Esophagus muscularis mucosa (tissue), 4 donors: Measurements from ENCODE around the gene ITPR1. TPM values are rescaled to one million over a fixed set of nuclear protein-coding genes. Genes with fewer than 3 reads are reported as not detected.

Experiments used
- DNase-seq: peaks from one replicate; pipeline ENCODE4 v3.0.0-alpha.2; 2017; ENCODE audit errors: extremely low spot score
- H3K27ac ChIP-seq, 4 donors: fragments of 200-600 bp; sonication (generic); replicated peaks in 1 of 4; 1 replicate in 3 of 4; 2 replicates in 1 of 4; pipeline ENCODE4 v1.5.1; 2016 to 2019; ENCODE audit warnings: mild to moderate bottlenecking in 1 of 4
- H3K27me3 ChIP-seq, 4 donors: fragments of 200-600 bp; sonication (generic); one replicate each; pipeline versions ENCODE4 v1.5.1 to v1.6.0; 2016 to 2019
- H3K36me3 ChIP-seq, 4 donors: fragments of 200-600 bp; sonication (generic); one replicate each; pipeline ENCODE4 v1.5.1; 2016 to 2019
- H3K4me1 ChIP-seq, 4 donors: fragments of 200-600 bp; sonication (generic); one replicate each; pipeline ENCODE4 v1.5.1; 2016 to 2019
- H3K4me3 ChIP-seq, 4 donors: fragments of 200-600 bp; sonication (generic); 1 replicate in 2 of 4; 2 replicates in 2 of 4; pipeline ENCODE4 v1.5.1; 2016 to 2019; ENCODE audit warnings: mild to moderate bottlenecking in 4 of 4, moderate library complexity in 1 of 4
- H3K9me3 ChIP-seq, 4 donors: fragments of 200-600 bp; sonication (generic); 1 replicate in 3 of 4; 2 replicates in 1 of 4; pipeline ENCODE4 v1.5.1; 2016 to 2019
- EP300 ChIP-seq: sonication (generic); formaldehyde crosslinking; IDR thresholded peaks from one replicate; pipeline ENCODE4 v1.6.1; 2017; ENCODE audit warnings: antibody characterized with exemption
- POLR2A ChIP-seq: fragments of 450-650 bp; IDR thresholded peaks from one replicate; pipeline ENCODE4 v1.6.1; 2017; ENCODE audit warnings: antibody characterized with exemption, moderate library complexity, mild to moderate bottlenecking, low read depth
- POLR2AphosphoS5 ChIP-seq, 2 donors: sonication (generic); formaldehyde crosslinking; IDR thresholded peaks; one replicate each; pipeline ENCODE4 v1.6.1; 2017; ENCODE audit warnings: antibody characterized with exemption in 2 of 2
- WGBS: methylation state at CpG from one replicate; pipeline ENCODE4 v1.1.5; 2018; 5-methylcytosine and 5-hydroxymethylcytosine counted together
- intact Hi-C: fragments of 100-400 bp; cut with DNase I; formaldehyde crosslinking; loops from one replicate; pipeline ENCODE4 v1.15.1; 2023
- total RNA-seq, 4 donors: library from RNA; depleted of rRNA; stranded (reverse); fragments of >200 nt; gene quantifications; one replicate each; pipeline versions ENCODE4 v1.1.0 to v1.2.1, GENCODE V29; 2016
- TF ChIP-seq, protein P1 (sequence below), 3 experiments: fragments of 200-600 bp in 2 of 3; fragments of 450-650 bp in 1 of 3; sonication (generic) in 2 of 3; IDR thresholded peaks; one replicate each; pipeline ENCODE4 v1.5.1; 2017 to 2019; ENCODE audit warnings: antibody characterized with exemption in 3 of 3, mild to moderate bottlenecking in 2 of 3, moderate library complexity in 1 of 3

The ITPR1 gene
- total RNA-seq, 4 donors from 2014 or later, result 204 to 271 (median 222) TPM

DNA sequence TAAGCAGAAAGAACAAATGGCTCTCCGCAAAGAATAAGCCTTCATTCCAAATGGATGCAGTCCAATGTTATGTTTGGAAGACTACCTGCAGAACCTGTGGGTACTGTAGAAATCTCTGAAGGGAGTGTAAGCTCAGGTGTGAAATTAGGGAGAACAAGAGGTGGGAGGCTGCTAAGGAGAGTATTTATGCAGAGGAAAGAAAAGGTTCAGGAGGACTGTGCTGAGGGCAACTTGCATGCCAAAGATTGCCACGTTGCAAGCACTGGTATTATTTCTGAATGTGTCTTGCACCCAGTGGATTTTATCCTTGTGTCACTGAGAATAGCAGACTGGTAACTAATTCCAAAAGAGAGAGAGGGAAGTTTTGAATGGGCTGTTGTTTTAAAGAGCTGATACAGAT lies 144.1 kb downstream of the ITPR1 start:
- no peak for DNase-seq
- no peaks in the 10 kb centered on the region for H3K27me3 ChIP-seq
- H3K4me1 ChIP-seq, result peaks cover 0 to 28% (median 11%) of the 10 kb centered on the region in 4 donors
- 56% methylated on average over 2 of the region's 2 CpGs for WGBS
- H3K36me3 ChIP-seq, result peaks cover 4 to 22% (median 16%) of the 10 kb centered on the region in 4 donors
- TF ChIP-seq POLR2A, result no peak
- H3K27ac ChIP-seq, result no peak overlapping the region
- intact Hi-C loops, result no loop called here
- H3K4me3 ChIP-seq, result no peak overlapping the region
- H3K9me3 ChIP-seq, result no peaks in the 10 kb centered on the region

DNA sequence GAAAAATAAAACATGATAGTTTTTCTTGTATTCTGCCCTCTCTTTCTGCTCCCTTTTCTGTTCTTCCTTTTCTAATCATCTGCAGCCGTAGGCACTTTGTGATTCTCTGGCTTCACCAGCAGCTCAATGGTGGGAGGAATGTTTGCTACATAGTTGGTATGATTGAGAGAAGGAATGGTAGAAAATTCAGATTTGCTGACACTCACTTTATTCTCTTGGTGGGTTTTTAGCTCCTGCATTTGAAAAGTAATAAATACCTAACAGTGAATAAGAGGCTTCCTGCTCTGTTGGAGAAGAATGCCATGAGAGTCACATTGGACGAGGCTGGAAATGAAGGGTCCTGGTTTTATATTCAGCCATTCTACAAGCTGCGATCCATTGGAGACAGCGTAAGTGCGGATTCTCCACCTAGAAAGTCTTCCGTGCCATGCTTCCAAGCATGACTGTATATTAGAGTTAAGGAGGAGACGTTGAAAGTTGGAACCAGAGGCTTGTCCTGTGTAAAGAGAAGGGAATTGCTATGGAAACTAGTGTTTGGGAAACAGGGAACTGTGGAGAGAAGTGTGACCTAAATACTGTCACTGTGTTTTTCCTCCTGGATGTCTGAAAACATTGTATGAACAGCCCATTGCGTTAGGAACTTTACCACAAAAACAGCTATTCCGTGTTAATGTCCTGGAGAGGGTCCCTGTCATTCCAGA lies 148.9 kb downstream of the ITPR1 start:
- H3K27me3 ChIP-seq, result no peaks in the 10 kb centered on the region
- peak overlapping the region; percentile 72 to 82 (median 78) for H3K27ac ChIP-seq
- peaks cover 14 to 59% (median 39%) of the 10 kb centered on the region in 4 donors for H3K36me3 ChIP-seq
- peak overlapping the region in 2 of 4 donors; percentile 4 to 7 for H3K4me3 ChIP-seq
- no peak for DNase-seq
- WGBS, result 50% methylated on average over 9 of the region's 9 CpGs
- intact Hi-C loops, result no loop called here
- TF ChIP-seq, protein P1, sequence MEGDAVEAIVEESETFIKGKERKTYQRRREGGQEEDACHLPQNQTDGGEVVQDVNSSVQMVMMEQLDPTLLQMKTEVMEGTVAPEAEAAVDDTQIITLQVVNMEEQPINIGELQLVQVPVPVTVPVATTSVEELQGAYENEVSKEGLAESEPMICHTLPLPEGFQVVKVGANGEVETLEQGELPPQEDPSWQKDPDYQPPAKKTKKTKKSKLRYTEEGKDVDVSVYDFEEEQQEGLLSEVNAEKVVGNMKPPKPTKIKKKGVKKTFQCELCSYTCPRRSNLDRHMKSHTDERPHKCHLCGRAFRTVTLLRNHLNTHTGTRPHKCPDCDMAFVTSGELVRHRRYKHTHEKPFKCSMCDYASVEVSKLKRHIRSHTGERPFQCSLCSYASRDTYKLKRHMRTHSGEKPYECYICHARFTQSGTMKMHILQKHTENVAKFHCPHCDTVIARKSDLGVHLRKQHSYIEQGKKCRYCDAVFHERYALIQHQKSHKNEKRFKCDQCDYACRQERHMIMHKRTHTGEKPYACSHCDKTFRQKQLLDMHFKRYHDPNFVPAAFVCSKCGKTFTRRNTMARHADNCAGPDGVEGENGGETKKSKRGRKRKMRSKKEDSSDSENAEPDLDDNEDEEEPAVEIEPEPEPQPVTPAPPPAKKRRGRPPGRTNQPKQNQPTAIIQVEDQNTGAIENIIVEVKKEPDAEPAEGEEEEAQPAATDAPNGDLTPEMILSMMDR (IDR thresholded peaks at IDR 0.05), result no peak
- TF ChIP-seq EP300 (no peak), POLR2A (no peak), POLR2AphosphoS5 (IDR thresholded peaks at IDR 0.05) (no peak)
- no peaks in the 10 kb centered on the region for H3K9me3 ChIP-seq
- H3K4me1 ChIP-seq, result peaks cover 0 to 52% (median 39%) of the 10 kb centered on the region in 4 donors

DNA sequence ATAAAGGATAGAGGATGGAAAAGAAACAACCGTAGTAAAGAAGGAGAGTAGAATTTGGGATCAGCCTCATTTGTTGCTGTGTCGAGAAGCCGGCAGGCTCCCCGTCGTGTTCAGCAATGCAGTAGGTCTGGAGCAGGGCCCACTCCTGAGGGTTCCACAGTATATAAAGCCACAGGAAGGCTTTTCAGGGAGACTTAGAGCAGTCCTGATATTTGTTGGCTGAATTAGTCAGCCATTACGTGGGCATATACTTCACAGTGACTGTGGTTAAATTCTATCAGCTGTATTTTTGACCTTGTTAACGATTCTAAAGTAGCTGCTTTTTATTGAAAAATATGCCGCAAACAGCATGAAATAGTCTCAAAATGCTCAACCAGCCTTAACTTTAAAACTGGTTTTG lies 149.5 kb downstream of the ITPR1 start:
- Histone ChIP-seq H3K4me1 (peaks cover 0 to 47% (median 39%) of the 10 kb centered on the region in 4 donors), H3K36me3 (peaks cover 14 to 65% (median 45%) of the 10 kb centered on the region in 4 donors), H3K27me3 (no peaks in the 10 kb centered on the region), H3K9me3 (no peaks in the 10 kb centered on the region), H3K27ac (peak overlapping the region; percentile 72 to 82 (median 78)), H3K4me3 (peak overlapping the region in 2 of 4 donors; percentile 4 to 7)
- TF ChIP-seq POLR2A (no peak), POLR2AphosphoS5 (IDR thresholded peaks at IDR 0.05) (no peak), EP300 (no peak)
- TF ChIP-seq, protein P1 (IDR thresholded peaks at IDR 0.05), result no peak
- 64% methylated on average over 8 of the region's 8 CpGs for WGBS
- intact Hi-C loops, result no loop called here
- DNase-seq, result no peak

DNA sequence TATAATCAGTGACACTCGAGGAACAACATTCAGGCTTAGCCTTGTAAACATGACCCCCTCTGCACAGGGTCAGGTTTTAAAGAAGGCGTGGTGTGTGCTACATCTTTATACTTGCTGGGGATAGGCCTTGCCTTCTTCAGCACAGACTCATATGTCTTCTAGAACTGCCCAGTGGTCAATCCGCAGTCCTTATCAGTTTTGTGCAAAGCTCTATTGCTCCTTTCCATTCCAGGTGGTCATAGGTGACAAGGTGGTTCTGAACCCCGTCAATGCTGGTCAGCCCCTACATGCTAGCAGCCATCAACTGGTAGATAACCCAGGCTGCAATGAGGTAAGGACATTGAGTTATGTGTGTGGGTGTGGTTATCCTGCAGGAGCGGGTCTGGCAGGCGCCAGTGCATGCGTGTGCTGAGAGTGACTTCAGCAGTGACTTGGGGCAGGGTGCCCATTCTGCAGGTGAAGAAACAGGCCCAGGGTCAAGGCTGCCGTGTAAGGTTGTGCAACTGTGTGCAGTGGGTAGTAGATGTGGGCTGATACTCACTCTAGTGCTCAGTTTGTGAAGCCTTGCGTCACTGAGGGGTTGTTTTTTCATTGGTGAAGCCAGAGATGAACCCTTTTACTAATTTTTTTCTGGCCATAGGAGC lies 150.9 kb downstream of the ITPR1 start:
- intact Hi-C loops, result no loop called here
- H3K27me3 ChIP-seq, result no peaks in the 10 kb centered on the region
- peak overlapping the region; percentile 66 to 79 (median 74) for H3K27ac ChIP-seq
- peaks cover 14 to 70% (median 56%) of the 10 kb centered on the region in 4 donors for H3K36me3 ChIP-seq
- H3K9me3 ChIP-seq, result no peaks in the 10 kb centered on the region
- no peak overlapping the region for H3K4me3 ChIP-seq
- 78% methylated on average over 6 of the region's 9 CpGs for WGBS
- no peak for DNase-seq
- TF ChIP-seq, protein P1 (IDR thresholded peaks at IDR 0.05), result no peak
- peak in 1 of 2 donors; percentile 37 for TF ChIP-seq POLR2AphosphoS5 (IDR thresholded peaks at IDR 0.05)
- no peak for TF ChIP-seq EP300
- H3K4me1 ChIP-seq, result peaks cover 0 to 47% (median 39%) of the 10 kb centered on the region in 4 donors

DNA sequence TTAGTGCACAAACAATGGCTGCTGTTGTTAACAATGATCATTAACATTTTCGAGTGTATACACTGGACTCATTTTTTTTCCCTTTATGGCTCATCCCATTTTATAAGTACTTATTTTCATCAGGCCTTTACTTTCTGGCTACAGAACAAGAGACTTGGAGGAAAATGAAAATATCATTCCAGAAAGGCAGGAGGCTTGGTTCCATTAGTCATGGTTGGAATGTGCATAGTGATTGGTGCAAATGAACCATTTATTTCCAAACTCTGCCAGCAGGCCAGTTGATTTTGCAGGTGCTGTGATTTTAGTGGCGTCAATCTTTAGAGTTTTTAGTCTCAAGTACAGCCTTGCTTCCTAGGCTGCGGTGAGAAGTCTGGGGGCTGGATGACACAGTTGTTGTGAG lies 151.8 kb downstream of the ITPR1 start:
- peak overlapping the region; percentile 66 to 79 (median 74) for H3K27ac ChIP-seq
- no peaks in the 10 kb centered on the region for H3K9me3 ChIP-seq
- H3K27me3 ChIP-seq, result no peaks in the 10 kb centered on the region
- peak overlapping the region in 1 of 4 donors; percentile 4 for H3K4me3 ChIP-seq
- intact Hi-C loops, result no loop called here
- H3K4me1 ChIP-seq, result peaks cover 0 to 47% (median 39%) of the 10 kb centered on the region in 4 donors
- no peak for TF ChIP-seq EP300
- TF ChIP-seq, protein P1 (IDR thresholded peaks at IDR 0.05), result no peak
- TF ChIP-seq POLR2A, result no peak
- peak in 1 of 2 donors; percentile 10 for TF ChIP-seq POLR2AphosphoS5 (IDR thresholded peaks at IDR 0.05)
- peaks cover 14 to 66% (median 54%) of the 10 kb centered on the region in 4 donors for H3K36me3 ChIP-seq
- 58% methylated on average over 3 of the region's 3 CpGs for WGBS
- DNase-seq, result no peak
